ENCODE data around the gene NR5A2.

DNA sequence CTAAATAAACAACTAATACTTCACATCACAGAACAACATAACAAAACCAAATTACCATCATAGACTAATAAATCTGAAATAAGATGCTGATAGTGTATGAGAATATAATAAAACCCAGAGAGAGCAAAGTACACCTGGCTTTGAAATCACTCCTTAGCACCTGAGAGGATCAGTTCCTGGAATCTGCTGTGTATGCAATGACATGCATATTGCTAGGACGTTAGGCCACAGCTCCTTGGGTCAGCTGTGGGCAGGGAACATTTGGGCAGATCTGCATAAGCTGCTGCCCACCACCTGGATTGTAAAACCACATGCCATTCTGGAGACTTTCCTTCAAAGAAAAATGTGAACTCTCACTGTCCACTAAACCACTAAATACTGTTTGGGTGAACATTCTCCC, 81.1 kb downstream of the NR5A2 start:
- TF ChIP-seq, protein P1, sequence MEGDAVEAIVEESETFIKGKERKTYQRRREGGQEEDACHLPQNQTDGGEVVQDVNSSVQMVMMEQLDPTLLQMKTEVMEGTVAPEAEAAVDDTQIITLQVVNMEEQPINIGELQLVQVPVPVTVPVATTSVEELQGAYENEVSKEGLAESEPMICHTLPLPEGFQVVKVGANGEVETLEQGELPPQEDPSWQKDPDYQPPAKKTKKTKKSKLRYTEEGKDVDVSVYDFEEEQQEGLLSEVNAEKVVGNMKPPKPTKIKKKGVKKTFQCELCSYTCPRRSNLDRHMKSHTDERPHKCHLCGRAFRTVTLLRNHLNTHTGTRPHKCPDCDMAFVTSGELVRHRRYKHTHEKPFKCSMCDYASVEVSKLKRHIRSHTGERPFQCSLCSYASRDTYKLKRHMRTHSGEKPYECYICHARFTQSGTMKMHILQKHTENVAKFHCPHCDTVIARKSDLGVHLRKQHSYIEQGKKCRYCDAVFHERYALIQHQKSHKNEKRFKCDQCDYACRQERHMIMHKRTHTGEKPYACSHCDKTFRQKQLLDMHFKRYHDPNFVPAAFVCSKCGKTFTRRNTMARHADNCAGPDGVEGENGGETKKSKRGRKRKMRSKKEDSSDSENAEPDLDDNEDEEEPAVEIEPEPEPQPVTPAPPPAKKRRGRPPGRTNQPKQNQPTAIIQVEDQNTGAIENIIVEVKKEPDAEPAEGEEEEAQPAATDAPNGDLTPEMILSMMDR (IDR thresholded peaks at IDR 0.05; ENCODE audit: low read length) = no peak
- TF ChIP-seq EZH2 (IDR thresholded peaks at IDR 0.05; ENCODE audit: borderline replicate concordance, low read length) = no peak

All from OCI-LY1 (cell line).